GM23338 (cell line): Measurements from ENCODE around the gene KRTAP10-6. TPM values are rescaled to one million over a fixed set of nuclear protein-coding genes. Genes with fewer than 3 reads are reported as not detected.
"Not testable (repeated sequence)": the region's sequence is repeated elsewhere in the genome, so short reads cannot be mapped to it uniquely, and the experiment has no call there.

ENCODE experiments used
- ATAC-seq: fragments of 200-7000 bp; cut with Tn5 transposase; 3 replicates; pipeline ENCODE4 v1.9.1; 2020
- DNase-seq: peaks from one replicate; pipeline ENCODE4 v3.0.0-alpha.2; 2015; ENCODE audit warnings: low spot score
- H2AFZ ChIP-seq: fragments of 200-600 bp; sonication (generic); 2 replicates; pipeline ENCODE4 v1.8.0; 2016; ENCODE audit warnings: antibody characterized with exemption, mild to moderate bottlenecking, moderate library complexity
- H3F3A ChIP-seq: fragments of 200-600 bp; sonication (generic); replicated peaks from 2 replicates; pipeline ENCODE4 v1.8.0; 2017; ENCODE audit warnings: antibody characterized with exemption, mixed run types, low read depth
- H3K27ac ChIP-seq: fragments of 200-600 bp; sonication (generic); 2 replicates; pipeline ENCODE4 v1.6.1; 2016; ENCODE audit warnings: low read depth
- H3K27me3 ChIP-seq: fragments of 200-600 bp; sonication (generic); 2 replicates; pipeline ENCODE4 v1.8.0; 2016; ENCODE audit warnings: mild to moderate bottlenecking, mixed run types, moderate library complexity; ENCODE audit not compliant: insufficient read depth
- H3K36me3 ChIP-seq: fragments of 200-600 bp; sonication (generic); 2 replicates; pipeline ENCODE4 v1.8.0; 2016; ENCODE audit warnings: mild to moderate bottlenecking; ENCODE audit not compliant: insufficient read depth
- H3K4me1 ChIP-seq: fragments of 200-600 bp; sonication (generic); 2 replicates; pipeline ENCODE4 v1.8.0; 2016; ENCODE audit warnings: mild to moderate bottlenecking, moderate library complexity; ENCODE audit not compliant: insufficient read depth
- H3K4me2 ChIP-seq: fragments of 200-600 bp; sonication (generic); 2 replicates; pipeline ENCODE4 v1.7.1; 2017; ENCODE audit warnings: mixed run types
- H3K4me3 ChIP-seq: fragments of 200-600 bp; sonication (generic); 2 replicates; pipeline ENCODE4 v1.6.1; 2016; ENCODE audit warnings: mixed run types
- H3K79me2 ChIP-seq: fragments of 200-600 bp; sonication (generic); replicated peaks from 2 replicates; pipeline ENCODE4 v1.8.0; 2017; ENCODE audit warnings: mild to moderate bottlenecking; ENCODE audit not compliant: insufficient read depth
- H3K9me2 ChIP-seq: fragments of 200-600 bp; sonication (generic); 2 replicates; pipeline ENCODE4 v1.8.0; 2017; ENCODE audit not compliant: insufficient read depth
- H4K20me1 ChIP-seq: fragments of 200-600 bp; sonication (generic); replicated peaks from 2 replicates; pipeline ENCODE4 v1.8.0; 2017; ENCODE audit warnings: mild to moderate bottlenecking; ENCODE audit not compliant: insufficient read depth
- H3K27ac Mint-ChIP-seq: 2 replicates; pipeline ENCODE4 v1.8.0; 2020; ENCODE audit warnings: inconsistent platforms, mild to moderate bottlenecking, moderate library complexity, mixed read lengths
- H3K27me3 Mint-ChIP-seq: 3 replicates; pipeline ENCODE4 v1.8.0; 2022; ENCODE audit warnings: low read depth, mild to moderate bottlenecking, moderate library complexity, mixed read lengths, inconsistent platforms; ENCODE audit not compliant: insufficient read depth, poor library complexity
- H3K36me3 Mint-ChIP-seq: 3 replicates; pipeline ENCODE4 v1.8.0; 2021; ENCODE audit warnings: low read depth, mild to moderate bottlenecking, inconsistent platforms, moderate library complexity, mixed read lengths
- H3K4me1 Mint-ChIP-seq: 3 replicates; pipeline ENCODE4 v1.8.0; 2020; ENCODE audit warnings: mild to moderate bottlenecking, inconsistent platforms, mixed read lengths
- H3K4me3 Mint-ChIP-seq: 3 replicates; pipeline ENCODE4 v1.8.0; 2021; ENCODE audit warnings: moderate library complexity, mild to moderate bottlenecking, inconsistent platforms, mixed read lengths
- H3K9me3 Mint-ChIP-seq: 3 replicates; pipeline ENCODE4 v1.8.0; 2020; ENCODE audit warnings: moderate library complexity, mild to moderate bottlenecking, inconsistent platforms, mixed read lengths
- CREB1 ChIP-seq: fragments of 250-450 bp; sonication (Bioruptor Pico); IDR thresholded peaks from 2 replicates; pipeline ENCODE4 v1.5.0; 2020; ENCODE audit warnings: low read depth, mild to moderate bottlenecking, moderate library complexity
- ETS1 ChIP-seq: IDR thresholded peaks from 2 replicates; pipeline ENCODE4 v1.6.1; 2016; ENCODE audit warnings: antibody characterized with exemption
- EZH2 ChIP-seq: fragments of 200-600 bp; sonication (generic); IDR thresholded peaks from one replicate; pipeline ENCODE4 v1.8.0; 2017; ENCODE audit warnings: antibody characterized with exemption, mild to moderate bottlenecking, low read depth; ENCODE audit not compliant: unreplicated experiment
- POLR2AphosphoS5 ChIP-seq: IDR thresholded peaks from 2 replicates; pipeline ENCODE4 v1.6.1; 2016; ENCODE audit warnings: antibody characterized with exemption, low read depth
- STAT1 ChIP-seq: IDR thresholded peaks from one replicate; pipeline ENCODE4 v1.6.1; 2016; ENCODE audit warnings: antibody characterized with exemption; ENCODE audit not compliant: unreplicated experiment
- ZNF114 ChIP-seq: fragments of 250-450 bp; sonication (Bioruptor Pico); IDR thresholded peaks from 2 replicates; pipeline ENCODE4 v1.5.0; 2020; ENCODE audit warnings: mild to moderate bottlenecking, moderate library complexity
- polyA plus RNA-seq: library from polyadenylated mRNA; unstranded; fragments of >200 nt; fragmentation: Nextera tagmentation; extraction: Ambion mirVana; gene quantifications from 2 replicates; pipeline ENCODE4 v1.2.1, GENCODE V29; 2016
- total RNA-seq: library from RNA; depleted of rRNA; stranded (reverse); fragments of >200 nt; shearing (Covaris generic); gene quantifications from 2 replicates; pipeline ENCODE4 v1.2.3, GENCODE V29; 2014
- TF ChIP-seq, protein P1 (sequence below), 2 experiments: fragments of 200-600 bp in 1 of 2; sonication (generic) in 1 of 2; conservative IDR thresholded peaks; 2 replicates each; pipeline versions ENCODE4 v1.5.1 to v1.6.1; 2016 to 2017; ENCODE audit warnings: antibody characterized with exemption in 2 of 2, low read depth in 2 of 2, mild to moderate bottlenecking in 2 of 2, moderate library complexity in 1 of 2

Gene KRTAP10-6
- total and polyA plus RNA-seq, 2 experiments from 2014 or later, result not detected

DNA sequence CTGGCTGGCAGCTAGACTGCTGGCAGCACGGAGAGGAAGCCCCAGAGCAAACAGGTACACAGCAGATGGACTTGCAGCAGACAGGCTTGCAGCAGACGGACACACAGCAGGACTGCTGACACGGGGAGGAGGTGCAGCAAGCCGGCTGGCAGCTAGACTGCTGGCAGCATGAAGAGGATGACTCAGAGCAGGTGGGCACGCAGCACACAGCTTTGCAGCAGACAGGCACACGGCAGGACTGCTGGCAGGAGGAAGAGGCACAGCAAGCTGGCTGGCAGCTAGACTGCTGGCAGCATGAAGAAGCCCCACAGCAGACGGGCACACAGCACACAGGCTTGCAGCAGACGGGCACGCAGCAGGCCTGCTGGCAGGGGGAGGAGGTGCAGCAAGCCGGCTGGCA, 41.5 kb downstream of the KRTAP10-6 start (continued):
- TF ChIP-seq ZNF114 (CRISPR knock-in tag), result no peak
- no peak for TF ChIP-seq STAT1
- no peak for TF ChIP-seq EZH2
- TF ChIP-seq ETS1, result no peak

GRCh38 chr21:44550285-44550684, 42.0 kb downstream of the KRTAP10-6 start:
- Mint-ChIP-seq H3K9me3 (peaks cover 15% of the 10 kb centered on the region), H3K4me1 (peaks cover 47% of the 10 kb centered on the region), H3K36me3 (peaks cover 19% of the 10 kb centered on the region), H3K27me3 (peaks cover 20% of the 10 kb centered on the region)
- not testable (repeated sequence) for H2AFZ ChIP-seq, H3K27ac ChIP-seq, H3F3A ChIP-seq, H3K36me3 ChIP-seq, H3K4me3 ChIP-seq, DNase-seq, H3K27ac Mint-ChIP-seq, H3K4me3 Mint-ChIP-seq, H3K27me3 ChIP-seq, H3K4me2 ChIP-seq, H3K79me2 ChIP-seq, H3K9me2 ChIP-seq, H4K20me1 ChIP-seq
- H3K4me1 ChIP-seq, result peaks cover 25% of the 10 kb centered on the region
- peak; percentile 24 for ATAC-seq

- H2AFZ ChIP-seq, result no peak overlapping the region
- TF ChIP-seq STAT1 (no peak), CREB1 (CRISPR knock-in tag) (no peak), POLR2AphosphoS5 (no peak), ETS1 (no peak)
- TF ChIP-seq, protein P1, sequence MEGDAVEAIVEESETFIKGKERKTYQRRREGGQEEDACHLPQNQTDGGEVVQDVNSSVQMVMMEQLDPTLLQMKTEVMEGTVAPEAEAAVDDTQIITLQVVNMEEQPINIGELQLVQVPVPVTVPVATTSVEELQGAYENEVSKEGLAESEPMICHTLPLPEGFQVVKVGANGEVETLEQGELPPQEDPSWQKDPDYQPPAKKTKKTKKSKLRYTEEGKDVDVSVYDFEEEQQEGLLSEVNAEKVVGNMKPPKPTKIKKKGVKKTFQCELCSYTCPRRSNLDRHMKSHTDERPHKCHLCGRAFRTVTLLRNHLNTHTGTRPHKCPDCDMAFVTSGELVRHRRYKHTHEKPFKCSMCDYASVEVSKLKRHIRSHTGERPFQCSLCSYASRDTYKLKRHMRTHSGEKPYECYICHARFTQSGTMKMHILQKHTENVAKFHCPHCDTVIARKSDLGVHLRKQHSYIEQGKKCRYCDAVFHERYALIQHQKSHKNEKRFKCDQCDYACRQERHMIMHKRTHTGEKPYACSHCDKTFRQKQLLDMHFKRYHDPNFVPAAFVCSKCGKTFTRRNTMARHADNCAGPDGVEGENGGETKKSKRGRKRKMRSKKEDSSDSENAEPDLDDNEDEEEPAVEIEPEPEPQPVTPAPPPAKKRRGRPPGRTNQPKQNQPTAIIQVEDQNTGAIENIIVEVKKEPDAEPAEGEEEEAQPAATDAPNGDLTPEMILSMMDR (conservative IDR thresholded peaks at IDR 0.05; ENCODE audit: low read depth in 2 of 2), result peak; percentile 18 to 44; a peak in 2 of 4 replicates
- H3F3A ChIP-seq, result no peaks in the 10 kb centered on the region
- H3K27me3 ChIP-seq, result no peaks in the 10 kb centered on the region
- no peaks in the 10 kb centered on the region for H4K20me1 ChIP-seq
- H3K9me2 ChIP-seq, result no peaks in the 10 kb centered on the region
- H3K4me2 ChIP-seq, result no peak overlapping the region
- H3K4me1 ChIP-seq, result peaks cover 25% of the 10 kb centered on the region
- no peaks in the 10 kb centered on the region for H3K79me2 ChIP-seq
- Mint-ChIP-seq H3K27ac (peak overlapping the region; percentile 95), H3K4me1 (peaks cover 47% of the 10 kb centered on the region), H3K36me3 (peaks cover 19% of the 10 kb centered on the region), H3K27me3 (peaks cover 20% of the 10 kb centered on the region), H3K4me3 (no peak overlapping the region), H3K9me3 (peaks cover 15% of the 10 kb centered on the region)
- peak overlapping the region; percentile 88 for H3K27ac ChIP-seq
- no peak overlapping the region for H3K4me3 ChIP-seq
- H3K36me3 ChIP-seq, result no peaks in the 10 kb centered on the region; the same call in 1 of the 2 replicates
- DNase-seq (peak; percentile 42), ATAC-seq (peak; percentile 61)
These were observed 42.6 kb downstream of the KRTAP10-6 start for GRCh38 chr21:44549525-44550211.
